Smooth muscle cell (in vitro differentiated cells): ENCODE measurements around the gene PCDH15. TPM values are rescaled to one million over a fixed set of nuclear protein-coding genes. Genes with fewer than 3 reads are reported as not detected.

Experiments
- DNase-seq: peaks from one replicate; lab custom pipeline; 2025; ENCODE audit not compliant: unreplicated experiment; lab: John Stamatoyannopoulos, UW
- H2AFZ ChIP-seq: fragments of 200-600 bp; sonication (generic); 2 replicates; pipeline ENCODE4 v1.6.0; 2016; ENCODE audit warnings: antibody characterized with exemption, low read depth, mild to moderate bottlenecking
- H3F3A ChIP-seq: fragments of 200-600 bp; sonication (generic); 2 replicates; pipeline ENCODE4 v1.6.0; 2017; ENCODE audit warnings: antibody characterized with exemption, low read depth
- H3K27ac ChIP-seq: fragments of 200-600 bp; sonication (generic); 2 replicates; pipeline ENCODE4 v1.5.1; 2016; ENCODE audit warnings: low read depth, mild to moderate bottlenecking
- H3K27me3 ChIP-seq: fragments of 200-600 bp; sonication (generic); 2 replicates; pipeline ENCODE4 v1.6.1; 2016; ENCODE audit warnings: low read depth, mild to moderate bottlenecking
- H3K36me3 ChIP-seq: fragments of 200-600 bp; sonication (generic); 2 replicates; pipeline ENCODE4 v1.5.1; 2016; ENCODE audit warnings: low read depth
- H3K4me1 ChIP-seq: fragments of 200-600 bp; sonication (generic); 2 replicates; pipeline ENCODE4 v1.5.1; 2016; ENCODE audit warnings: low read depth
- H3K4me2 ChIP-seq: fragments of 200-600 bp; sonication (generic); 2 replicates; pipeline ENCODE4 v1.6.0; 2016; ENCODE audit warnings: mild to moderate bottlenecking
- H3K4me3 ChIP-seq: fragments of 200-600 bp; sonication (generic); 2 replicates; pipeline ENCODE4 v1.5.1; 2016; ENCODE audit warnings: mild to moderate bottlenecking
- H3K79me2 ChIP-seq: fragments of 200-600 bp; sonication (generic); 2 replicates; pipeline ENCODE4 v1.6.0; 2016; ENCODE audit warnings: low read depth, mild to moderate bottlenecking
- H3K9ac ChIP-seq: fragments of 200-600 bp; sonication (generic); 2 replicates; pipeline ENCODE4 v1.6.0; 2016; ENCODE audit warnings: low read depth
- H3K9me3 ChIP-seq: fragments of 200-600 bp; sonication (generic); replicated peaks from 2 replicates; pipeline ENCODE4 v1.5.1; 2016; ENCODE audit warnings: low read depth
- H4K20me1 ChIP-seq: fragments of 200-600 bp; sonication (generic); 2 replicates; pipeline ENCODE4 v1.6.0; 2016; ENCODE audit warnings: low read depth
- CTCF ChIP-seq: fragments of 200-600 bp; sonication (generic); IDR thresholded peaks from 2 replicates; pipeline ENCODE4 v1.5.1; 2017; ENCODE audit warnings: borderline replicate concordance, mild to moderate bottlenecking, antibody characterized with exemption; ENCODE audit not compliant: insufficient read depth, poor library complexity, severe bottlenecking
- WGBS: methylation state at CpG from one replicate; pipeline ENCODE4 v1.1.7; 2016; ENCODE audit warnings: low lambda C conversion rate; 5-methylcytosine and 5-hydroxymethylcytosine counted together
- polyA plus RNA-seq: library from polyadenylated mRNA; unstranded; fragments of >200 nt; fragmentation: Nextera tagmentation; extraction: Ambion mirVana; gene quantifications from 2 replicates; pipeline ENCODE4 v1.2.1, GENCODE V29; 2016
- total RNA-seq: library from RNA; depleted of rRNA; stranded (reverse); fragments of >200 nt; gene quantifications from 2 replicates; pipeline ENCODE4 v1.2.3, GENCODE V29; 2014

PCDH15 gene
- total and polyA plus RNA-seq, 2 experiments from 2014 or later, result not detected

GRCh38 chr10:53955091-53955490, 845.9 kb downstream of the PCDH15 start:
- DNase-seq, result no peak
- Histone ChIP-seq H3K4me1 (no peaks in the 10 kb centered on the region), H3K79me2 (no peaks in the 10 kb centered on the region), H3K4me3 (no peak overlapping the region), H3K4me2 (no peak overlapping the region), H3F3A (no peaks in the 10 kb centered on the region), H3K9me3 (no peaks in the 10 kb centered on the region), H3K36me3 (no peaks in the 10 kb centered on the region), H2AFZ (no peak overlapping the region), H3K27ac (no peak overlapping the region), H3K9ac (no peak overlapping the region), H4K20me1 (no peaks in the 10 kb centered on the region), H3K27me3 (no peaks in the 10 kb centered on the region)
- TF ChIP-seq CTCF, result no peak
- WGBS, result 97% methylated on average over 6 of the region's 6 CpGs

GRCh38 chr10:53952698-53953630, 848.1 kb downstream of the PCDH15 start:
- no peak for TF ChIP-seq CTCF
- WGBS, result 93% methylated on average over 4 of the region's 4 CpGs
- Histone ChIP-seq H3K36me3 (no peaks in the 10 kb centered on the region), H3K9ac (no peak overlapping the region), H2AFZ (no peak overlapping the region), H3K4me1 (no peaks in the 10 kb centered on the region), H4K20me1 (no peaks in the 10 kb centered on the region), H3F3A (no peaks in the 10 kb centered on the region), H3K9me3 (no peaks in the 10 kb centered on the region), H3K27me3 (no peaks in the 10 kb centered on the region), H3K27ac (no peak overlapping the region), H3K4me2 (no peak overlapping the region), H3K79me2 (no peaks in the 10 kb centered on the region), H3K4me3 (no peak overlapping the region)
- DNase-seq, result no peak

GRCh38 chr10:53939654-53940053, 861.4 kb downstream of the PCDH15 start:
- 91% methylated on average over 5 of the region's 5 CpGs for WGBS
- no peak overlapping the region for H2AFZ ChIP-seq
- H3K9ac ChIP-seq, result no peak overlapping the region
- no peak overlapping the region for H3K4me2 ChIP-seq
- no peak for TF ChIP-seq CTCF
- no peaks in the 10 kb centered on the region for H4K20me1 ChIP-seq
- no peaks in the 10 kb centered on the region for H3K4me1 ChIP-seq
- H3K36me3 ChIP-seq, result no peaks in the 10 kb centered on the region
- H3K27ac ChIP-seq, result no peak overlapping the region
- H3K9me3 ChIP-seq, result no peaks in the 10 kb centered on the region
- no peaks in the 10 kb centered on the region for H3F3A ChIP-seq
- H3K27me3 ChIP-seq, result no peaks in the 10 kb centered on the region
- H3K4me3 ChIP-seq, result no peak overlapping the region
- H3K79me2 ChIP-seq, result no peaks in the 10 kb centered on the region
- DNase-seq, result no peak
